Endothelial cell of umbilical vein (primary cell): ENCODE data around the gene PRB3. TPM values are rescaled to one million over a fixed set of nuclear protein-coding genes. Genes with fewer than 3 reads are reported as not detected.

Source experiments
- BruUV-seq: library from RNA; stranded (reverse); fragments of 400-500 nt; replicated peaks from 2 replicates; lab custom pipeline; 2021; lab: Mats Ljungman, UMichigan
- CTCF ChIA-PET: fragments of 300-600, 350-600 bp; sonication (Branson Sonifier 250); formaldehyde crosslinking; loops from one replicate; lab custom pipeline; 2021; ENCODE audit warnings: antibody characterized with exemption, inconsistent platforms; lab: Charles Lee
- POLR2A ChIA-PET: fragments of 300-600, 350-600 bp; sonication (Branson Sonifier 250); formaldehyde crosslinking; loops from one replicate; lab custom pipeline; 2021; ENCODE audit warnings: antibody characterized with exemption, inconsistent platforms; lab: Charles Lee
- DNase-seq: peaks from one replicate; pipeline ENCODE4 v3.0.0-alpha.2; 2011; ENCODE audit warnings: low read depth, low spot score
- FAIRE-seq: peaks from 2 replicates; lab custom pipeline; 2011; peaks lifted over from hg19 to GRCh38; lab: Jason Lieb, UNC
- H2AFZ ChIP-seq: 2 replicates; pipeline ENCODE4 v1.6.0; 2012; ENCODE audit warnings: low read depth, low read length, control low read depth, inconsistent platforms
- H3K27ac ChIP-seq: 2 replicates; pipeline ENCODE4 v1.5.1; 2011; ENCODE audit warnings: low read depth, mild to moderate bottlenecking, control low read depth, low read length, moderate library complexity; ENCODE audit not compliant: insufficient read depth
- H3K27me3 ChIP-seq, 2 experiments: 2 replicates each; pipeline versions ENCODE4 v1.6.0 to v1.6.1; 2011; ENCODE audit warnings: low read length in 2 of 2, mixed read lengths in 1 of 2; ENCODE audit not compliant: control insufficient read depth in 2 of 2, insufficient read depth in 2 of 2
- H3K36me3 ChIP-seq, 2 experiments: 2 replicates in 1 of 2; 3 replicates in 1 of 2; pipeline ENCODE4 v1.5.1; 2011; ENCODE audit warnings: low read length in 2 of 2, mild to moderate bottlenecking in 1 of 2, moderate library complexity in 1 of 2; ENCODE audit not compliant: control insufficient read depth in 2 of 2, insufficient read depth in 2 of 2; ENCODE audit errors: extremely low read depth in 1 of 2
- H3K4me1 ChIP-seq: 3 replicates; pipeline ENCODE4 v1.5.1; 2011; ENCODE audit warnings: mild to moderate bottlenecking, low read length; ENCODE audit not compliant: control insufficient read depth, insufficient read depth; ENCODE audit errors: extremely low read depth
- H3K4me2 ChIP-seq: 2 replicates; pipeline ENCODE4 v1.6.1; 2011; ENCODE audit warnings: low read length, control low read depth, mixed read lengths; ENCODE audit not compliant: insufficient read depth
- H3K4me3 ChIP-seq, 3 experiments: fragments of 200-600 bp in 1 of 3; sonication (generic), shearing (Covaris generic) in 1 of 3; replicated peaks in 1 of 3; 2 replicates each; pipeline ENCODE4 v1.5.1; 2011 to 2016; ENCODE audit warnings: control low read depth in 3 of 3, low read length in 3 of 3, mild to moderate bottlenecking in 2 of 3, inconsistent platforms in 1 of 3, low read depth in 1 of 3, moderate library complexity in 1 of 3; ENCODE audit not compliant: insufficient read depth in 1 of 3
- H3K79me2 ChIP-seq: 2 replicates; pipeline ENCODE4 v1.6.0; 2012; ENCODE audit warnings: low read length, inconsistent platforms; ENCODE audit not compliant: control insufficient read depth, insufficient read depth
- H3K9ac ChIP-seq: replicated peaks from 2 replicates; pipeline ENCODE3; 2011; ENCODE audit warnings: low read length, control low read depth; ENCODE audit not compliant: insufficient read depth; ENCODE audit errors: extremely low read depth
- H3K9me1 ChIP-seq: replicated peaks from 3 replicates; pipeline ENCODE4 v1.6.0; 2011; ENCODE audit warnings: mild to moderate bottlenecking, low read length; ENCODE audit not compliant: control insufficient read depth, insufficient read depth; ENCODE audit errors: extremely low read depth
- H3K9me3 ChIP-seq: replicated peaks from 2 replicates; pipeline ENCODE4 v1.5.1; 2012; ENCODE audit warnings: low read length, inconsistent platforms; ENCODE audit not compliant: control insufficient read depth, insufficient read depth
- H4K20me1 ChIP-seq: replicated peaks from 2 replicates; pipeline ENCODE3; 2011; ENCODE audit warnings: mild to moderate bottlenecking, low read length; ENCODE audit not compliant: control insufficient read depth, insufficient read depth; ENCODE audit errors: extremely low read depth
- GATA2 ChIP-seq: IDR thresholded peaks from 2 replicates; pipeline ENCODE4 v1.7.0; 2011; ENCODE audit warnings: low read depth, mild to moderate bottlenecking, moderate library complexity, mixed read lengths, low read length; ENCODE audit not compliant: insufficient read length, insufficient read depth
- MYC ChIP-seq: IDR thresholded peaks from one replicate; pipeline ENCODE4 v1.6.1; 2011; ENCODE audit warnings: mild to moderate bottlenecking, low read depth, low read length
- dilution Hi-C: fragments of 300-500 bp; cut with MboI; formaldehyde crosslinking; loops from one replicate; pipeline ENCODE4 v1.15.0; 2019; ENCODE audit warnings: low sequenced_read_pairs; ENCODE audit not compliant: extremely low pct_ligation_motif_present
- intact Hi-C: fragments of 100-400 bp; cut with micrococcal nuclease; formaldehyde crosslinking; loops from one replicate; pipeline ENCODE4 v1.10.0; 2022
- polyA plus RNA-seq, 4 experiments: library from polyadenylated mRNA; depleted of rRNA in 3 of 4; stranded (reverse) in 3 of 4; unstranded in 1 of 4; fragments of >200 nt; gene quantifications; 2 replicates each; pipeline versions ENCODE4 v1.2.1 to v1.2.3, GENCODE V29; 2011 to 2012; ENCODE audit warnings: missing spikeins in 1 of 4
- total RNA-seq: library from RNA; stranded (reverse); gene quantifications from 2 replicates; pipeline ENCODE4 v1.2.3, GENCODE V29; 2021
- TF ChIP-seq, protein P1 (sequence below): IDR thresholded peaks from 2 replicates; pipeline ENCODE4 v1.6.1; 2011; ENCODE audit not compliant: insufficient read depth, insufficient read length

Gene PRB3
- total and polyA plus RNA-seq, 2 donors (not counting 3 experiments of a cell fraction or from before 2014, with no cell fraction given), result not detected

DNA sequence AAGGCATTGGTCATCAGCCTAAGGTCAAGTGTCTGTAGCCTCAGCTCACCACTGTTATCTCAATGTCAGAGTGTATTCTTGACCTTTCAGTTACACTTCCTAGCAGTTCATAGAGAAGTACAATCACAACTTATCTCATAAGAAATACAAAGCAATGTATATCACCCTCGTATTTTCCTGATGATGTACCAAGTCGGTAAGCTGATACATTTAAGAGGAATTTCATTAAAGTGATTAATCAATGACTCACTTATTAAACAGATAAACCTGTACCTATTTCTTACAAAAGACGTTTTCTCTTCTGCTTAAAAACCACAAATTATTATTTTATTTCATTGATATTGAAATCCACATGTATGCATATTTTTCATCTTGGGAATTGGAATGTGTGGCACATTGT lies 3.9 kb upstream of the PRB3 start:
- CTCF ChIA-PET, result no interaction called here
- Histone ChIP-seq H3K79me2 (no peaks in the 10 kb centered on the region), H3K36me3 (no peaks in the 10 kb centered on the region), H4K20me1 (no peaks in the 10 kb centered on the region), H3K27me3 (no peaks in the 10 kb centered on the region), H3K9me3 (no peaks in the 10 kb centered on the region), H3K9ac (no peak overlapping the region), H3K27ac (no peak overlapping the region), H2AFZ (no peak overlapping the region), H3K9me1 (no peaks in the 10 kb centered on the region), H3K4me1 (no peaks in the 10 kb centered on the region), H3K4me2 (no peak overlapping the region), H3K4me3 (no peak overlapping the region)
- POLR2A ChIA-PET, result no interaction called here
- no TSS peak for BruUV-seq
- no peak for TF ChIP-seq GATA2
- TF ChIP-seq MYC, result no peak
- no peak for FAIRE-seq
- dilution Hi-C loops (no loop called here), intact Hi-C loops (no loop called here)
- DNase-seq, result no peak

DNA sequence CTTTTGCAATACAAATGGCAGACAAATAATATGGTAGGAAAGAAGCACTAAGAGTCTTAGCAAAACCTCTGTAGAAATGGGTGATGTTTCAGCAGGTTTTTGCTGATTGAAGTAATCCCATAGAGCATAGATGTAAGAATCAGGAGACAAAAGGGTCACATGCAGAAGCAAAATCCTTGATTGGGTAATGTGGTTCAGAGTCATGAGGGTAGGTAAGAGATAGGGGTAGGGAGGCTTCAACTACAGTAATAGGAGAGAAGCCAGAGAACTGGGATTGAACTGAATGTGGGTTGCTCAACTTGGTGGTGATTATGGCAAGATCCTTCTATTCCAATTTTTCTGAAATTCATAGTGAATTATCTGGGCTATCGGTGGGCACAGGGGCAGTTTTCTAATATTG lies 5.0 kb downstream of the PRB3 start:
- ChIA-PET CTCF (no interaction called here), POLR2A (no interaction called here)
- H3K9me3 ChIP-seq, result no peaks in the 10 kb centered on the region
- no peaks in the 10 kb centered on the region for H3K9me1 ChIP-seq
- DNase-seq (no peak), FAIRE-seq (no peak)
- H2AFZ ChIP-seq, result no peak overlapping the region
- no peaks in the 10 kb centered on the region for H3K79me2 ChIP-seq
- no peak overlapping the region for H3K4me3 ChIP-seq
- no peak overlapping the region for H3K9ac ChIP-seq
- H3K4me1 ChIP-seq, result no peaks in the 10 kb centered on the region
- peaks cover 0 to 2% of the 10 kb centered on the region in 2 experiments for H3K27me3 ChIP-seq
- dilution Hi-C loops (no loop called here), intact Hi-C loops (no loop called here)
- H3K36me3 ChIP-seq, result no peaks in the 10 kb centered on the region
- H3K4me2 ChIP-seq, result no peak overlapping the region
- no peak overlapping the region for H3K27ac ChIP-seq
- TF ChIP-seq, protein P1, sequence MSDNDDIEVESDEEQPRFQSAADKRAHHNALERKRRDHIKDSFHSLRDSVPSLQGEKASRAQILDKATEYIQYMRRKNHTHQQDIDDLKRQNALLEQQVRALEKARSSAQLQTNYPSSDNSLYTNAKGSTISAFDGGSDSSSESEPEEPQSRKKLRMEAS, result no peak
- no peaks in the 10 kb centered on the region for H4K20me1 ChIP-seq
- BruUV-seq, result no TSS peak
